GM19438 (cell line): ENCODE measurements around the gene ETS2.
"Not testable (repeated sequence)": the region's sequence is repeated elsewhere in the genome, so short reads cannot be mapped to it uniquely, and the experiment has no call there.

Experiments
- ATAC-seq: cut with Tn5 transposase; IDR thresholded peaks from one replicate; pipeline ENCODE4 v1.9.1; 2021; ENCODE audit warnings: low read depth; ENCODE audit not compliant: unreplicated experiment

Gene ETS2

GRCh38 chr21:38814126-38815059, 8.7 kb downstream of the ETS2 start:
- ATAC-seq, result no peak

GRCh38 chr21:38815060-38815405, 9.3 kb downstream of the ETS2 start:
- ATAC-seq, result no peak

DNA sequence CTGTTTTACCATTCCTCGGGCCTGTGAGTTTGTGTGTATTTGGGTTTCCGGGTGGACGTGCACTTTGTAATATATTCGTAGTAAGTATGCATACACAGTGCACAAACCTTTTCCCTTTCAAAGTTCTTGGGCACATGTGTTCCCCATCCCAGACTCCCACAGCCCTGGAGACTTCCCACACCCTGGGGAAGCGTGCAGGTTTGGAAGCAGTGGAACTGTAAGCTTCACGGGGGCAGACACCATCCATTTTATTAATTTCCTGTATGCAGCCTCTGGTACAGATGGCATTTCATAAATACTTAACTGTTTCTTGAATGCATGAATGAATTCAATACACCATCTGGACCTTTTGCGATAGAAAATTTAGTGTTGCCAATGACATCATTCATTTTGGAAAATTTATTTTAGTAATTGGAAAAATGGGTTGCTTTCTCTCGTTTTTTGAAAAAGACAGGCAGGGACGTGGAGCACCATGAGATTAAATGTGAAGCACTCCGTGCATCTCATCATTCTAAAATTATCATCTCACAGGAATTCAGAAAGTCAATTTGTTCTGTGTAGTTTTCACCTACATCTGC, 10.8 kb downstream of the ETS2 start:
- ATAC-seq, result no peak

- no peak for ATAC-seq
Observed at GRCh38 chr21:38817371-38818324, 11.9 kb downstream of the ETS2 start.

GRCh38 chr21:38818325-38818723, 12.6 kb downstream of the ETS2 start:
- ATAC-seq, result no peak

- no peak for ATAC-seq
Observed at GRCh38 chr21:38819051-38819718, 13.5 kb downstream of the ETS2 start.

DNA sequence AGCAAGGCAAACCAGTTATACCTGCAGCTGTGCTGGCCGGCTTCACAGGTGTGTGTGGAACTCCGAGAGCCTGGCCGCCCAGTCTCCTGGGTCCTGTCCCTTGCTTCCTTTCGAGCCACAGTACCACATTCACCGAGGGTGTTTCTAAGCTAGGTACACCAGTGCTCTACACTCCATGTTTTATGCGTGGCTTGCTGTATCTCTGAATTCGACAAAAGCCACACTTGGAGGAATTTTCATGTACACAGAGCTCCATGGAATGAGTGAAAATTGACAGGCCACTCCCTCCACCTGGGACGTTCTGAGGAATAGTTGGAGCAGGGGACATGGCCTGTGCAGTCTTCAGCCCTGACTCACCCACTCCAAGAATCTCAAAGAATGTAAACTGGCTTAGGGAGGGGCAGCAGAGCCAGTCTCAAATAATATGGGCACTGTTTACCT, 14.0 kb downstream of the ETS2 start:
- no peak for ATAC-seq

DNA sequence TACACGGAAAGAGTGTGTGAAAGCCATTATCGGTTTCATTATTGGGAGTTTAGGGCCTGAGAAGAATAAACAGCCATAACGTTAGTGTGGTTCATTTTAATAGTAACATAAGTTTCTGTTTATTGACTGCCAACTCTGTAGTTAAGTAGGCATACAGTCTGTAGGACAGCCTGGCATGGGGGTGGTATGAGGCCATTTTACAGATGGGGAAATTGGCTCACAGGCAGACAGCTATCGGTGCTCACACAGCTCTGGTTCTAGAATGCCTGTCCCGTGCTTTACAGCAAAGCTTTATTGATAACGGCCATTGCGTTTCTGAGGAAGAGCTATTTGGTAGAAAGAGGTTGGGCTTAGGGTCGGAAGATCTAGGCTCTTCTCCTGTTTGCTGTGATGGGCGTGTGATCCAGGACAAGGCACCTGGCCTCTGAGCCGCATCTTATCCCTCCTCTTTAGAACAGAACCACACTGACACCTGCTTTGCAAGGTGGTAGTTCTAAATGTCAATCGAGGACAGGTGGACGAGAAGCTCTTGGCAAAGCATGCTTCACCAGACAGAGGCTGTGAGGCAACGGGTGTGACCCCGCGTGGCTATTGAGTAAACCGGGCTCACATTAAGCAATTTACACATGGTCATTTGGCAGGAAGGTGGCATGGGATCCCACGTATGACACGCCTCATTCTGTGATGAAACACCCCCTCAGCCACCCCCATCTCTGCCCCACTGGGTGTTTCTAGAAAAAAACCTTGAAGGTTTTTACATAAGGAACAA, 14.9 kb downstream of the ETS2 start:
- no peak for ATAC-seq

DNA sequence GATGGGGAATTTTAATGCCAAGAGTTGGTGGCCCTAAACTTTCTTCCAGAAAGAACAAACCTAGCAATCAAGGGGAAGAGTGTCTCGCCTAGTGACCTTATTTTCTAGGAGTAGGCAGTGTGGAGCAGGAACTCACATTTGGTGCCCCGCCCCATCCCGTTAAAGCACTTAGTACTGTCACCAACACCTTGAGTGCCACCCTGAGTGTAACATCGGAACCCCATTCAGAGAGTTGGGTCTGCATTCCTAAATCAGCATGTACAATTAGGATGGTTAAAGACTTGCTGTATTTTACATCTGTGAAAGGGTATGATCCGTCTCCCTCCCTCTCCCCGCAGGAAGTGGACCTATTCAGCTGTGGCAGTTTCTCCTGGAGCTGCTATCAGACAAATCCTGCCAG, 15.5 kb downstream of the ETS2 start:
- no peak for ATAC-seq

GRCh38 chr21:38821959-38822682, 16.4 kb downstream of the ETS2 start:
- no peak for ATAC-seq

DNA sequence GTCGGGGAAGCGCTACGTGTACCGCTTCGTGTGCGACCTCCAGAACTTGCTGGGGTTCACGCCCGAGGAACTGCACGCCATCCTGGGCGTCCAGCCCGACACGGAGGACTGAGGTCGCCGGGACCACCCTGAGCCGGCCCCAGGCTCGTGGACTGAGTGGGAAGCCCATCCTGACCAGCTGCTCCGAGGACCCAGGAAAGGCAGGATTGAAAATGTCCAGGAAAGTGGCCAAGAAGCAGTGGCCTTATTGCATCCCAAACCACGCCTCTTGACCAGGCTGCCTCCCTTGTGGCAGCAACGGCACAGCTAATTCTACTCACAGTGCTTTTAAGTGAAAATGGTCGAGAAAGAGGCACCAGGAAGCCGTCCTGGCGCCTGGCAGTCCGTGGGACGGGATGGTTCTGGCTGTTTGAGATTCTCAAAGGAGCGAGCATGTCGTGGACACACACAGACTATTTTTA, 17.1 kb downstream of the ETS2 start:
- ATAC-seq, result no peak

- ATAC-seq, result no peak
Observed at GRCh38 chr21:38823737-38824123, 18.0 kb downstream of the ETS2 start.

DNA sequence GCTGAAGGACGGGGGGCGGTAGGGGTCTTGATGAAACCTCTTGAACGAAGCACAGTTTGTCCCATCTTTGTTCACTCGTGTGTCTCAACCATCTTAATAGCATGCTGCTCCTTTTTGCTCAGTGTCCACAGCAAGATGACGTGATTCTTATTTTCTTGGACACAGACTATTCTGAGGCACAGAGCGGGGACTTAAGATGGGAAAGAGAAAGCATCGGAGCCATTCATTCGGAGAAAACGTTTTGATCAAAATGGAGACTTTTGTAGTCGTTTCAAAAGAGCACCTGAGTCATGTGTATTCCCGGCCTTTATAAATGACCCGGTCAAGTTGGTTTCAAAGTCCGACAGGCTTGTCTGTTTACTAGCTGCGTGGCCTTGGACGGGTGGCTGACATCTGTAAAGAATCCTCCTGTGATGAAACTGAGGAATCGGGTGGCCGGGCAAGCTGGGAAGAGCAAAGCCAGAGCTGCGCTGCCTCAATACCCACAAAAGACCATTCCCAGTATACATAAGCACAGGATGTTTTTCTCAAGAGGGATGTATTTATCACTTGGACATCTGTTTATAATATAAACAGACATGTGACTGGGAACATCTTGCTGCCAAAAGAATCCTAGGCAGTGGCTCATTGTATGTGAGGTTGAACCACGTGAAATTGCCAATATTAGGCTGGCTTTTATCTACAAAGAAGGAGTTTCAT, 18.5 kb downstream of the ETS2 start:
- no peak for ATAC-seq

- ATAC-seq, result no peak
Observed at GRCh38 chr21:38825269-38825668, 19.5 kb downstream of the ETS2 start.

- no peak for ATAC-seq
Observed at GRCh38 chr21:38825921-38826320, 20.2 kb downstream of the ETS2 start.

- not testable (repeated sequence) for ATAC-seq
Observed at GRCh38 chr21:38828111-38828510, 22.4 kb downstream of the ETS2 start.

GRCh38 chr21:38830671-38831525, 25.2 kb downstream of the ETS2 start:
- ATAC-seq, result peak; percentile 65
